HEK293 (cell line): Measurements from ENCODE around the gene SLC14A1.

ENCODE experiments used
- CTCF ChIA-PET: fragments of 350-600 bp; formaldehyde crosslinking; extraction: SDS; loops from one replicate; lab custom pipeline; 2021; ENCODE audit warnings: antibody characterized with exemption; lab: Yijun Ruan, JAX
- POLR2A ChIA-PET: fragments of 300-600 bp; formaldehyde crosslinking; extraction: SDS; loops from one replicate; lab custom pipeline; 2020; ENCODE audit warnings: antibody characterized with exemption, inconsistent platforms; lab: Yijun Ruan, JAX
- H3K27ac ChIP-seq: fragments of 200-500 bp; sonication (Bioruptor generic); 2 replicates; pipeline ENCODE4 v1.5.1; 2014; ENCODE audit warnings: low read depth, low read length, control low read depth, inconsistent platforms; ENCODE audit errors: extremely low read depth
- H3K36me3 ChIP-seq, 2 experiments: fragments of 200-500 bp in 1 of 2; sonication (Bioruptor generic) in 1 of 2; 1 replicate in 1 of 2; 2 replicates in 1 of 2; pipeline ENCODE4 v1.5.1; 2014 to 2017; ENCODE audit warnings: inconsistent platforms in 2 of 2, low read length in 2 of 2; ENCODE audit not compliant: control insufficient read depth in 2 of 2, insufficient read depth in 1 of 2
- H3K4me1 ChIP-seq: fragments of 200-500 bp; sonication (Bioruptor generic); 2 replicates; pipeline ENCODE4 v1.5.1; 2014; ENCODE audit warnings: mild to moderate bottlenecking, low read length, inconsistent platforms; ENCODE audit not compliant: control insufficient read depth, insufficient read depth
- H3K4me3 ChIP-seq: 2 replicates; pipeline ENCODE4 v1.5.1; 2011; ENCODE audit warnings: low read depth, mild to moderate bottlenecking, control low read depth, low read length, moderate library complexity
- H3K9me3 ChIP-seq: fragments of 200-500 bp; sonication (Bioruptor generic); 2 replicates; pipeline ENCODE4 v1.5.1; 2014; ENCODE audit warnings: low read depth, low read length, inconsistent platforms; ENCODE audit not compliant: control insufficient read depth, insufficient read depth
- AEBP2 ChIP-seq: fragments of 450-650 bp; formaldehyde crosslinking; IDR thresholded peaks from 2 replicates; pipeline ENCODE4 v1.5.1; 2016; ENCODE audit warnings: missing biosample characterization, missing genetic modification characterization, borderline replicate concordance
- BCL11A ChIP-seq: fragments of 450-650 bp; formaldehyde crosslinking; IDR thresholded peaks from 2 replicates; pipeline ENCODE4 v1.5.1; 2016; ENCODE audit warnings: low read depth, missing biosample characterization, missing genetic modification characterization
- MZF1 ChIP-seq: fragments of 450-650 bp; formaldehyde crosslinking; IDR thresholded peaks from 2 replicates; pipeline ENCODE4 v1.5.1; 2017; ENCODE audit warnings: missing biosample characterization, missing genetic modification characterization, borderline replicate concordance
- PBX3 ChIP-seq: sonication (generic); formaldehyde crosslinking; IDR thresholded peaks from 2 replicates; pipeline ENCODE4 v1.8.1; 2022; ENCODE audit warnings: mild to moderate bottlenecking, moderate library complexity, missing genetic modification reagents
- RBAK ChIP-seq: fragments of 450-650 bp; formaldehyde crosslinking; IDR thresholded peaks from 2 replicates; pipeline ENCODE4 v1.5.1; 2016; ENCODE audit warnings: missing biosample characterization, missing genetic modification characterization
- ZNF18 ChIP-seq: fragments of 450-650 bp; formaldehyde crosslinking; IDR thresholded peaks from 2 replicates; pipeline ENCODE4 v1.5.1; 2016; ENCODE audit warnings: missing biosample characterization, missing genetic modification characterization
- ZNF266 ChIP-seq: fragments of 450-650 bp; formaldehyde crosslinking; IDR thresholded peaks from 2 replicates; pipeline ENCODE4 v1.5.1; 2016; ENCODE audit warnings: missing biosample characterization, missing genetic modification characterization, low read depth
- ZNF302 ChIP-seq: fragments of 450-650 bp; formaldehyde crosslinking; IDR thresholded peaks from 2 replicates; pipeline ENCODE4 v1.5.1; 2016; ENCODE audit warnings: missing biosample characterization, missing genetic modification characterization, low read depth
- ZNF366 ChIP-seq: fragments of 450-650 bp; formaldehyde crosslinking; conservative IDR thresholded peaks from 2 replicates; pipeline ENCODE4 v1.5.1; 2016; ENCODE audit warnings: missing biosample characterization, missing genetic modification characterization
- ZNF398 ChIP-seq: fragments of 450-650 bp; formaldehyde crosslinking; IDR thresholded peaks from 2 replicates; pipeline ENCODE4 v1.5.1; 2017; ENCODE audit warnings: missing biosample characterization, missing genetic modification characterization
- ZNF416 ChIP-seq: fragments of 450-650 bp; formaldehyde crosslinking; IDR thresholded peaks from 2 replicates; pipeline ENCODE4 v1.5.1; 2016; ENCODE audit warnings: missing biosample characterization, missing genetic modification characterization
- ZNF549 ChIP-seq: fragments of 450-650 bp; IDR thresholded peaks from 2 replicates; pipeline ENCODE4 v1.5.1; 2018; ENCODE audit warnings: missing biosample characterization, missing genetic modification characterization, mild to moderate bottlenecking, inconsistent platforms, moderate library complexity
- ZNF610 ChIP-seq: fragments of 450-650 bp; formaldehyde crosslinking; IDR thresholded peaks from 2 replicates; pipeline ENCODE4 v1.5.1; 2016; ENCODE audit warnings: missing biosample characterization, missing genetic modification characterization, borderline replicate concordance
- ZNF701 ChIP-seq: fragments of 450-650 bp; formaldehyde crosslinking; IDR thresholded peaks from 2 replicates; pipeline ENCODE4 v1.5.1; 2016; ENCODE audit warnings: missing biosample characterization, missing genetic modification characterization
- ZNF76 ChIP-seq: fragments of 450-650 bp; formaldehyde crosslinking; IDR thresholded peaks from 2 replicates; pipeline ENCODE4; 2016; ENCODE audit warnings: low read depth, missing biosample characterization, missing genetic modification characterization, borderline replicate concordance

Gene SLC14A1

GRCh38 chr18:45688833-45689232, 35.1 kb upstream of the SLC14A1 start:
- POLR2A ChIA-PET = no interaction called here
- H3K36me3 ChIP-seq = no peaks in the 10 kb centered on the region
- CTCF ChIA-PET = interaction anchor here (0.7 to 8.5 kb wide), 8 partner anchors 11 to 384 kb away, joined by 3 to 65 read pairs (median 7); no protein-coding TSS in a partner anchor

GRCh38 chr18:45689396-45689795, 34.6 kb upstream of the SLC14A1 start:
- no peaks in the 10 kb centered on the region for H3K4me1 ChIP-seq
- no peaks in the 10 kb centered on the region for H3K36me3 ChIP-seq
- CTCF ChIA-PET = interaction anchor here (0.7 to 8.5 kb wide), 10 partner anchors 24 to 384 kb away, joined by 3 to 65 read pairs (median 6); no protein-coding TSS in a partner anchor
- no peak overlapping the region for H3K27ac ChIP-seq
- TF ChIP-seq ZNF302 (tag by site-specific recombination) (no peak), ZNF549 (tag by site-specific recombination) (no peak), ZNF416 (no peak), PBX3 (CRISPR knock-in tag) (no peak), ZNF366 (tag by site-specific recombination) (no peak), MZF1 (no peak)
- TF ChIP-seq, all 188 proteins: peak for 0
- POLR2A ChIA-PET = interaction anchor here (0.7 kb wide), 1 partner anchor 234 kb away, joined by 3 read pairs; no protein-coding TSS in a partner anchor
- Histone ChIP-seq H3K4me3 (no peak overlapping the region), H3K9me3 (no peaks in the 10 kb centered on the region)

More at GRCh38 chr18:45688833-45689232, 35.1 kb upstream of the SLC14A1 start:
- no peak overlapping the region for H3K4me3 ChIP-seq
- no peak overlapping the region for H3K27ac ChIP-seq
- no peaks in the 10 kb centered on the region for H3K9me3 ChIP-seq
- no peaks in the 10 kb centered on the region for H3K4me1 ChIP-seq
- TF ChIP-seq ZNF701 (tag by site-specific recombination) = no peak
- no peak for TF ChIP-seq AEBP2 (tag by site-specific recombination)
- TF ChIP-seq ZNF302 (tag by site-specific recombination) = no peak
- TF ChIP-seq ZNF610 = no peak
- TF ChIP-seq ZNF76 (tag by site-specific recombination) = no peak
- TF ChIP-seq BCL11A (tag by site-specific recombination) = no peak
- TF ChIP-seq ZNF18 (tag by site-specific recombination) = no peak
- no peak for TF ChIP-seq ZNF266 (tag by site-specific recombination)
- TF ChIP-seq RBAK = no peak
- no peak for TF ChIP-seq ZNF398 (tag by site-specific recombination)
